ENCODE results near the gene NEK1.

The NEK1 gene

DNA sequence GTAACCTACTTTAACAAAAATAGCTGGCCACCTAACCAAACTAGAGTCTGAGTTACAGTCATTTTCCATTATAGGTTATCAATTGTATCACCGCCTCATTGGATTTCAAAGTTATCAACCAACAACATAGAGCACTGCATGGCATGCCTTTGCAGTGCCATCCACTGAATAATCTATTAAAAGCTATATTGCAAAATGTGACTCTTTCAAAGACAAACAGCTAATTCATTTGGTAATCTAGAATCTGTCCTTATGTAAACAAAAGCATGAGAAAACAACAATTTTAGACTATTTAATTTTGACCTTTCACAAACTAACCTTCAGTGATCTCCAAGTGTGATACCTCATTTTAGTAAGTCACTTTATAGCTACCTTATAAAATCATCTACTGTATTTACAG lies 197.5 kb downstream of the NEK1 start:
- Histone ChIP-seq H3K36me3 (replicated peaks; ENCODE audit: insufficient read depth, low read length) (no peaks in the 10 kb centered on the region), H3K4me1 (ENCODE audit: low read length) (peaks cover 20% of the 10 kb centered on the region), H3K9me3 (replicated peaks; ENCODE audit: insufficient read depth, low read length) (no peaks in the 10 kb centered on the region), H3K27ac (ENCODE audit: low read length) (no peak overlapping the region), H3K79me2 (ENCODE audit: low read length) (no peaks in the 10 kb centered on the region), H3K9me2 (replicated peaks; ENCODE audit: insufficient read depth, low read length) (no peaks in the 10 kb centered on the region), H4K20me1 (ENCODE audit: insufficient read depth, low read length) (no peaks in the 10 kb centered on the region), H2AFZ (ENCODE audit: low read length) (no peak overlapping the region), H3K4me2 (ENCODE audit: low read depth, low read length) (no peak overlapping the region), H3K27me3 (replicated peaks; ENCODE audit: insufficient read depth, low read length) (no peaks in the 10 kb centered on the region), H3K4me3 (ENCODE audit: low read length) (no peak overlapping the region), H3K9ac (ENCODE audit: low read length) (no peak overlapping the region), H3F3A (ENCODE audit: insufficient read depth, low read length) (peaks cover 8% of the 10 kb centered on the region; the same call in 1 of the 2 replicates)
- no peak for DNase-seq
- no peak for TF ChIP-seq EZH2 (optimal IDR thresholded peaks at IDR 0.05; ENCODE audit: low read depth, low read length)
- TF ChIP-seq, protein P1, sequence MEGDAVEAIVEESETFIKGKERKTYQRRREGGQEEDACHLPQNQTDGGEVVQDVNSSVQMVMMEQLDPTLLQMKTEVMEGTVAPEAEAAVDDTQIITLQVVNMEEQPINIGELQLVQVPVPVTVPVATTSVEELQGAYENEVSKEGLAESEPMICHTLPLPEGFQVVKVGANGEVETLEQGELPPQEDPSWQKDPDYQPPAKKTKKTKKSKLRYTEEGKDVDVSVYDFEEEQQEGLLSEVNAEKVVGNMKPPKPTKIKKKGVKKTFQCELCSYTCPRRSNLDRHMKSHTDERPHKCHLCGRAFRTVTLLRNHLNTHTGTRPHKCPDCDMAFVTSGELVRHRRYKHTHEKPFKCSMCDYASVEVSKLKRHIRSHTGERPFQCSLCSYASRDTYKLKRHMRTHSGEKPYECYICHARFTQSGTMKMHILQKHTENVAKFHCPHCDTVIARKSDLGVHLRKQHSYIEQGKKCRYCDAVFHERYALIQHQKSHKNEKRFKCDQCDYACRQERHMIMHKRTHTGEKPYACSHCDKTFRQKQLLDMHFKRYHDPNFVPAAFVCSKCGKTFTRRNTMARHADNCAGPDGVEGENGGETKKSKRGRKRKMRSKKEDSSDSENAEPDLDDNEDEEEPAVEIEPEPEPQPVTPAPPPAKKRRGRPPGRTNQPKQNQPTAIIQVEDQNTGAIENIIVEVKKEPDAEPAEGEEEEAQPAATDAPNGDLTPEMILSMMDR (IDR thresholded peaks at IDR 0.05; ENCODE audit: low read length), result no peak
- TF ChIP-seq EZH2phosphoT487 (IDR thresholded peaks at IDR 0.05; ENCODE audit: low read length), result no peak

DNA sequence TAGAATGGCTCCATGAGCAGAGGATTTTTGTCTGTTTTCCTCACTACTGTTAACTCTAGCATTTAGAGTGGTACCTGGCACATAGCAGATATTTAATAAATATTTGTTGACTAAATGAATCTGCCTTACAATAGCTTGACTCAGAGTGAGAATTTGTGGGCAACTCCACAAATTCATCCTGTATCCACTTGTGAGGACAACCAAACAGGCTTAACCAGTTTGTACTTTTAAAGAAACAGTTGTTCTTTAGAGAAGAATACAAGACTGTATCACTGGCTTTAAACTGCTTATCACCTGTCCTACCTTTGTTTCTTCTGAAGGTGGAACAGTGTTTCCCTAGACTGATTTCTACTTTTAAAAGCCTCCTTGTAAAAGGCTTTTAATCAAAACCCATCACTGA lies 200.3 kb downstream of the NEK1 start:
- Histone ChIP-seq H3K36me3 (replicated peaks; ENCODE audit: insufficient read depth, low read length) (no peaks in the 10 kb centered on the region), H4K20me1 (ENCODE audit: insufficient read depth, low read length) (no peaks in the 10 kb centered on the region), H3K79me2 (ENCODE audit: low read length) (no peaks in the 10 kb centered on the region), H3K4me3 (ENCODE audit: low read length) (no peak overlapping the region), H3K9me2 (replicated peaks; ENCODE audit: insufficient read depth, low read length) (no peaks in the 10 kb centered on the region), H3K9me3 (replicated peaks; ENCODE audit: insufficient read depth, low read length) (no peaks in the 10 kb centered on the region), H3K4me1 (ENCODE audit: low read length) (peaks cover 22% of the 10 kb centered on the region), H2AFZ (ENCODE audit: low read length) (no peak overlapping the region), H3K9ac (ENCODE audit: low read length) (no peak overlapping the region), H3K27ac (ENCODE audit: low read length) (no peak overlapping the region), H3K27me3 (replicated peaks; ENCODE audit: insufficient read depth, low read length) (no peaks in the 10 kb centered on the region), H3K4me2 (ENCODE audit: low read depth, low read length) (no peak overlapping the region), H3F3A (ENCODE audit: insufficient read depth, low read length) (peaks cover 8% of the 10 kb centered on the region; the same call in 1 of the 2 replicates)
- DNase-seq, result no peak
- TF ChIP-seq EZH2phosphoT487 (IDR thresholded peaks at IDR 0.05; ENCODE audit: low read length) (no peak), EZH2 (optimal IDR thresholded peaks at IDR 0.05; ENCODE audit: low read depth, low read length) (no peak)
- TF ChIP-seq, protein P1 (IDR thresholded peaks at IDR 0.05; ENCODE audit: low read length), result no peak

DNA sequence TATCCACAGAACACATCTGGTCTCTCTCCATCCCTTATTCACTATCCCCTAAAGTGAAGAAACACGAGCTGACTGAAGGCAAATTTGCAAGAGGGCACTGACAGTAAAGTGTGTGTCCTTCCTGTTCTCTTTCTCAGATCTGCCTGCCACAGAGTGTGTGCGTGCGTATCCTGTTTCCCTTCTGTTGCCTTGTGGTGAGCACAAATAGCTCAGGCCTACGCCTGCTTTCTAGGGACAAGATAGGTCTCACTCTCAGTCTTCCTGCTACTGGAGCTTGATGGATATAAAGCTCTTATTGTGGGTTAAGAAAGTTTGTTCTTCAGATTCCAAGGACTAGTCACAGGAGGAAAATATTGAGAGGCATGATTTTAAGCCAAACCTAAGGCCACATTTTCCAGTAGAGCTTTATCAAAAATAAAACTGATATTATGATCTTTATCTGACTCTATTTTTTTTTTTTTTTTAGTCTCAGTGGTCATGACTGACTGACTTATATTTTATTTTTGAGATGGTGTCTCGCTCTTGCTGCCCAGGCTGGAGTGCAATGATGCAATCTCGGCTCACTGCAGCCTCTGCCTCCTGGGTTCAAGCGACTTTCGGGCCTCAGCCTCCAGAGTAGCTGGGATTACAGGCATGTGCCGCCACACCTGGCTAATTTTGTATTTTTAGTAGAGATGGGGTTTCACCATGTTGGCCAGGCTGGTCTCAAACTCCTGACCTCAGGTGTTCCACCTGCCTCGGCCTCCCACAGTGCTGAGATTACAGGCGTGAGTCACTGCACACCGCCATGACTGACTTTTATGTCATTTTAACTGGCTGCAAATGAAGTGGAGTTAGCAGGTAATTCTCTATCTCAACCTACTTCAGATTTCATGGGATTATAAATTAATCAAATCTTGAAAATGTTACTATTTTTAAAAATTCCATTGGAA lies 201.3 kb downstream of the NEK1 start:
- H3K9me2 ChIP-seq (replicated peaks; ENCODE audit: insufficient read depth, low read length), result no peaks in the 10 kb centered on the region
- H3K36me3 ChIP-seq (replicated peaks; ENCODE audit: insufficient read depth, low read length), result no peaks in the 10 kb centered on the region
- no peaks in the 10 kb centered on the region for H3K27me3 ChIP-seq (replicated peaks; ENCODE audit: insufficient read depth, low read length)
- H3K9me3 ChIP-seq (replicated peaks; ENCODE audit: insufficient read depth, low read length), result no peaks in the 10 kb centered on the region
- no peak overlapping the region for H2AFZ ChIP-seq (ENCODE audit: low read length)
- H3K4me3 ChIP-seq (ENCODE audit: low read length), result no peak overlapping the region
- DNase-seq, result peak; percentile 90
- no peak for TF ChIP-seq EZH2 (optimal IDR thresholded peaks at IDR 0.05; ENCODE audit: low read depth, low read length)
- TF ChIP-seq, protein P1 (IDR thresholded peaks at IDR 0.05; ENCODE audit: low read length), result no peak
- no peak for TF ChIP-seq EZH2phosphoT487 (IDR thresholded peaks at IDR 0.05; ENCODE audit: low read length)
- H4K20me1 ChIP-seq (ENCODE audit: insufficient read depth, low read length), result no peaks in the 10 kb centered on the region
- no peak overlapping the region for H3K9ac ChIP-seq (ENCODE audit: low read length)
- H3K27ac ChIP-seq (ENCODE audit: low read length), result peak overlapping the region; percentile 62; the same call in 1 of the 2 replicates
- H3K79me2 ChIP-seq (ENCODE audit: low read length), result no peaks in the 10 kb centered on the region
- peaks cover 8% of the 10 kb centered on the region; the same call in 1 of the 2 replicates for H3F3A ChIP-seq (ENCODE audit: insufficient read depth, low read length)
- H3K4me1 ChIP-seq (ENCODE audit: low read length), result peaks cover 22% of the 10 kb centered on the region
- peak overlapping the region; percentile 36; the same call in 1 of the 2 replicates for H3K4me2 ChIP-seq (ENCODE audit: low read depth, low read length)

Data from MM.1S (cell line).